A673 (cell line): ENCODE results near the gene UGT1A4.
A peak's percentile ranks its signal among the peaks of the same experiment; 100 is the strongest.

Experiments
- EZH2 ChIP-seq: fragments of 200-600 bp; sonication (generic); IDR thresholded peaks from 2 replicates; pipeline ENCODE4 v1.6.1; 2017; ENCODE audit warnings: borderline replicate concordance, low read depth, mild to moderate bottlenecking, mixed read lengths, antibody characterized with exemption, low read length; ENCODE audit not compliant: poor library complexity, severe bottlenecking
- TF ChIP-seq, protein P1 (sequence below): fragments of 300-800, 200-600 bp; sonication (generic); conservative IDR thresholded peaks from 2 replicates; pipeline ENCODE4 v1.5.1; 2017; ENCODE audit warnings: low read depth, mild to moderate bottlenecking, antibody characterized with exemption, low read length, moderate library complexity, mixed read lengths

DNA sequence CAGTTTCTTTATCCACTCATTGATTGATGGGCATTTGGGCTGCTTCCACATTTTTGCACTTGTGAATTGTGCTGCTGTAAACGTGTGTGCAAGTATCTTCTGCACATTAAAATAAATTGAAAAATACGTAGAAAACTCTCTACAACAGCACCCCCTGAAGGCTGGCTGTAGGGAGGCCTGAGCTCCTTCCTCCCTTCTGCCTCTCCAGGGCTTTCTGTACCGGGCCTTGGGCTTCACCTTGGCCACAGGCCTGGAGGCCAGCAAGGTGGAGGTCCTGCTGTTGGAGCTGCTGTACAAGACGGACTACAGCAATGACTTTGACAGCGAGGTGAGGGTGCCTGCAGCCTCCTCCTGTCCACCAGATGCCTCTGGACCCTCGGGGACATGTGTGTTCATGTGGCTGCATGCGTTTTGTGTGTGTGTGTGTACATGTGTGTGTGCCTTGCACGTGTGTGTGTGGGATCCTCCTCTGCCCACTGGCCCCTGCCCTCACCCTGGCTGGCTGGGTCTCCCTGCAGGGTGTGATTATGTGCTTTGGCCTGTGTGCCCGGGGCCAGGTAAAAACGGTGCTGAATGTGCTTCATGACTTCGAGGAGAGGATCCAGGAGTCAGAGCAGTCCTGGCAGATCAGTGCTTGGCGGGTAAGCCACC, 88.8 kb downstream of the UGT1A4 start:
- TF ChIP-seq, protein P1, sequence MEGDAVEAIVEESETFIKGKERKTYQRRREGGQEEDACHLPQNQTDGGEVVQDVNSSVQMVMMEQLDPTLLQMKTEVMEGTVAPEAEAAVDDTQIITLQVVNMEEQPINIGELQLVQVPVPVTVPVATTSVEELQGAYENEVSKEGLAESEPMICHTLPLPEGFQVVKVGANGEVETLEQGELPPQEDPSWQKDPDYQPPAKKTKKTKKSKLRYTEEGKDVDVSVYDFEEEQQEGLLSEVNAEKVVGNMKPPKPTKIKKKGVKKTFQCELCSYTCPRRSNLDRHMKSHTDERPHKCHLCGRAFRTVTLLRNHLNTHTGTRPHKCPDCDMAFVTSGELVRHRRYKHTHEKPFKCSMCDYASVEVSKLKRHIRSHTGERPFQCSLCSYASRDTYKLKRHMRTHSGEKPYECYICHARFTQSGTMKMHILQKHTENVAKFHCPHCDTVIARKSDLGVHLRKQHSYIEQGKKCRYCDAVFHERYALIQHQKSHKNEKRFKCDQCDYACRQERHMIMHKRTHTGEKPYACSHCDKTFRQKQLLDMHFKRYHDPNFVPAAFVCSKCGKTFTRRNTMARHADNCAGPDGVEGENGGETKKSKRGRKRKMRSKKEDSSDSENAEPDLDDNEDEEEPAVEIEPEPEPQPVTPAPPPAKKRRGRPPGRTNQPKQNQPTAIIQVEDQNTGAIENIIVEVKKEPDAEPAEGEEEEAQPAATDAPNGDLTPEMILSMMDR, result peak; percentile 29; the same call in 1 of the 2 replicates
- no peak for TF ChIP-seq EZH2
